ENCODE measurements around the gene PTAR1.

The PTAR1 gene

GRCh38 chr9:69748304-69748703 is 11.5 kb downstream of the PTAR1 start:
- no peak for DNase-seq

DNA sequence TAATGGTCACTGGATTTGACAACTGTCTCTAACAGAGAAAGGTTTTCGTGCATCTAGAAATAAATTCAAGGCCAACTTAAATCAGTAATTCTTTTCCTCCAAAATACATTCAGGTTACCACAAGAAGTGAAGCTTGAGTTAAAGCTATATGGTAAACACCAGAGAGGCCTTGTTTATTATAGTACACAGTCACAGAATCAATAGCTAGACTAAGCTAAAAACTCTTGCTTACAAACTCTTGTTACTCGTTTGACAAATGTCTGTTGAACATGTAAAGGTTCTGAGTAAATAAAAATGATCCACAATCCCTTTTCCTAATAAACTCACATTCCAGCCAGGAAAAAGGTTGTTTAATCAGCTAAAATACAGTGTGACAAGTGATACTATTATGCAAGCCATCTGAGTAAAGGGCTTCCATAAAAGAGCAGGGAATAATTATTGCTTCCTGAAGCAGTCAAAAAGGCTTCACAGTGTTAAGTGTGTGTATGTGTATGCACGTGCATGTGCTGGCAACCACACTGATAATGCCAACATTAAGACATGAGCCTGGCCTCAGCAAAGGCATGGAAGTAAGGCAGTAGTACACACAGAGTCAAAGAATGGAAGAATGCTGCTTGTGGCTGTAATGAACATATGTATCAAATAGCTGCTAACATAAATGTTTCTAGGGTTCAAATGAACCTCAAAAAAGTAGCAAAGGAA is 12.8 kb downstream of the PTAR1 start:
- DNase-seq: no peak

GRCh38 chr9:69745716-69746437 is 13.9 kb downstream of the PTAR1 start:
- no peak for DNase-seq

DNA sequence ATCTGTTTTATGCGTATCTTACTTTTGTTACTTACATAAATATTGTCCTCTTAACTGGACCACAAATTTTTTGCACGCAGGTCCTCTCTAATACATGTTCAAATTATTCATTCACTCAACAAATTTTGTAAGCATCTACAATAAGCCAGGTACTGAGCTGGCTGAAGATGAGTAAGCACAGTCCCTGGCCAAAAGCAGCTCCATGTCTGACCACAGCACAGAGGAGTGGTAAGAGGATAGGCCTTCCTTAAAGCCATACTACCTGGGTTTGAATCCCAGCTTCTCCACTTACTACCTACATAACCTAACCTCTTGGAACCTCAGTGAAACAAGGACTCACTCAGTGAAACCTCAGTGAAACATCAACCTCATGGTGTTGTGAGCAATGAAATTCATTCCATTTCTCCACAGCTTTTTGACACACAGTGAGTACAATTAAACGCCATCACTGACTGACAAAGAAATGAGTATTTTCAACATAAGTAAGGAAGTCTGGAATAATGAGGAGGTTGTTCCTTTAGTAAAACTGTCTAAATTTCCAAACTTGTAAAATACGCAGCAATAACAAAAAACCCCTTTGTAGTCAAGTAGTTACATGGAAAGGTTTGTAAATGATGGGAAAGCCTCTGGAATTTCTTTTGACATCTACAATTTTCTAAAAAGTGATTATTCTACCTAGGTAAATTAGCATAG is 15.0 kb downstream of the PTAR1 start:
- DNase-seq: no peak

DNA sequence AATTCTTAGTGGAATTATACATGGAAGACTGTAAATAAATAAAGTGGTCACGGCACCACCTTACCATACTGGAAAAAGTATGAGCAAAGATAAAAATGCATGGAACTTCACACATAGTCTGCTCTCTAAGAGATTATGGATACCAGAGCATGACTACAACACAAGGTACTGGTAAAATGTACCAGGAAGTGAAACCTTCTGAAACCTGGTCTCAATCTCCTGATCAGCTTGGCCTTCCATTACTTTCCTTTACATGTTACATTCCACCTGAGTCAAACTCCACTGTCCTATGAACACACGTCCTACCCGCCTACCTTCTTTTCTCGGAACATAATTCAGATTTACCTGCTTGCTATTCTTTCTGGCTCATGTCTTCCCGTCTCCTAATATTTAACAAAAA is 15.9 kb downstream of the PTAR1 start:
- no peak for DNase-seq

DNA sequence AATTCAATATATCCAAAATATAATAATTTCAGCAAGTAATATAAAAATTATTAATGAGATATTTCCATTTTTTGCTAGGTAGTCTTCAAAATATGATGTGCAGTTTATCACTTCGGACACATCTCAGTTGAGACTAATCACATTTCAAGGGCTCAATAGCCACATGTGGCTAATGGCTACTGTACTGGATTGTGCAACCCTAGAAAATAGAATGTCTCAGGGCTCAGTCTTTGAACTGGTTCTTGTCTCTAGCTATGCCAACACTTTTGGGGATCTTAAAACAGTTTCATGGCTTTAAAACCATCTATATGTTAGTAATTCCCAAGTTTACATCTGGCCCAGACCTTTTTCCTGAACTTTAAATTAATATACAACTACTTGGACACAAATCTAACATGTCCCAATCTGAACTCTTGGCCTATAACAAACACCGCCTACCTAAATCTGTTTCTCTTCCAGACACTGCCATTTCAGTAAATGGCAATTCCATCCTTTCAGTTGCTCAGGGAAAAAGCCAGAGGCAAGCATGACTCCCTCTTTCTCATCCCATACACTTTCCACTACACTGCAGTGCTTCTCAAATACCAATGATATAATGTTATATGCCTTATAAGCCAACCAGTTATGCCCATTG is 18.8 kb downstream of the PTAR1 start:
- DNase-seq: no peak

- no peak for DNase-seq
Observed at GRCh38 chr9:69731348-69731747, 28.5 kb downstream of the PTAR1 start.

DNA sequence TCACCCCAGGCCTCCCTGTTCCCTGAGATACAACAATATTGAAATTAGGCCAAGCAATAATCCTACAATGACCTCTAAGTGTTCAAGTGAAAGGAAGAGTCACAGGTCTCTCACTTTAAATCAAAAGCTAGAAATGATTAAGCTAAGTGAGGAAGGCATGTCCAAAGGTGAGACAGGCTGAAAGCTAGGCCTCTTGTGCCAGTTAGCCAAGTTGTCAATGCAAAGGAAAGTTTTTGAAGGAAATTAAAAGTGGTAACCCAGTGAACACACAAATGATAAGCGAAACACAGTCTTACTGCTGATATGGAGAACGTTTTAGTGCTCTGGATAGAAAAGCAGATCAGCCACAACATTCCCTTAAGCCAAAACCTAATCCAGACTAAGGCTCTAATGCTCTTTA is 39.8 kb downstream of the PTAR1 start:
- DNase-seq: no peak

DNA sequence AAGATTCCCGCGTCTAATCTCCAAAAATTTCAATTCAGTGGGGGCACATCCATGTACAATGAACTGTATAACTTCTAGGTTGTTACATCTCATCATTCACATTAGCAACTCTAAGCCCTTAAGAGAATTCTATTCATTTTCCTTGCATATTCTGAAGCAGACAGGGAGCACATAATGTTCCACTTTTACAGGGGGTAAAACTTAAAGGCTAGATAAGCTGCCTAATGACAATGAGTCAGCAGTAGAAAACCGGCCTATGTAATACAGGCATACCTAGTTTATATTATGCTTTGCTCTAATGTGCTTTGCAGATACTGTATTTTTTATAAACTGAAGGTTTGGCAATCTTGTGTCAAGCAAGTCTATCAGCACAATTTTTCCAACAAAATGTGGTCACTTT is 40.4 kb downstream of the PTAR1 start:
- no peak for DNase-seq

DNA sequence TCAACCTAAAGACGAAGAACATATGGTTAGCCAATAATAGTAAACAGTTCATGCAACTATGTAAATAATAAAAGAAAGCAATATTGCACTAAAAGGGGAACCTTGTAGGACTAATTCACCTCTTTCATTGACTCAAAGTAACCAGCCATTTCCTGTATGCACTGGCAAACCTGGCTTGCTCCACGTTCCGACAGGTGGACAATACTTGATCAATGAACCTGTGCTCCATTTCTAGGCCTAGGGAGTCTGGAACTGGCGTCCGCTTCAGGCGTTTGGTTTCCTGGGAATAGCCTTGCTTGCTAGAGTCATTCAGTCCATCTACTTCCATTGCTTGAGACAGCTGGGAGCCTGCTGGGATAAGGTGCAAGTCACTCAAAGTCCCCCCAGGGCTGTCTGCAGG is 41.6 kb downstream of the PTAR1 start:
- no peak for DNase-seq

DNA sequence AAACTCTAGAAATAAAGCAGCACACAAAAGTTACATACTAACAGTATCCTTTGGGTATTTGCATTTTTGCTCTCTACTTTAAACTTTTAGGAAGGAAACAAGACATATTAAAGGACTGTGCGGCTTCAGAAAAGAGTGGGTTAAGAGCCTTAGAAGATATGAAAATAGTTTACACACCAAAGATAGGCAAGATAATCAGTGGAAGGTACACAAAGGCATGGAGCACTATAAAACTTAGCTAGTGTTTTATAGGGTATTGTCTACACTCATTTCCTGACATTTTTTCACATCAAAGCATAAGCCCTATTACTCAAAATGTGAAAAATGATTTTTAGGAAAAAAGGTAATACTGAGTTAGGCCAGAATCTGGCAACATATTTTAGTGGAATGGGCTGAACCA is 44.0 kb downstream of the PTAR1 start:
- no peak for DNase-seq

DNA sequence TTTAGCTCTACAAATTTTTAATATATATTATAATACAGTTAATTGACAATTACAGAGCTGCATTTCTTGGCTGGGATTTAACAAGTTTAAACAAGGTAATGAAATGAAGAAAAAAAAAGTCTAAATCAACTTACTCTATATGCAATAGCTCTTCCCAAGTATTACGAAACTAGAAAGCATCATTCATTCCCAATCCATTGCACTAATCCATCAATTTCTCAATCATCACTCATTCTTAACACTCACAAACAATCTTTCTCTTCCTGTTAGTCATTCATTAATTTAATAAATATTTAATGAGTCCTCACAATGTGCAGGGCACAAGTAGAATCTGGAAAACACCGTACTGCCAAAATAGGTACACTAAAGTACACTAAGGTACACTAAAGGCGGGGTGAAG is 44.7 kb downstream of the PTAR1 start:
- DNase-seq: no peak

DNA sequence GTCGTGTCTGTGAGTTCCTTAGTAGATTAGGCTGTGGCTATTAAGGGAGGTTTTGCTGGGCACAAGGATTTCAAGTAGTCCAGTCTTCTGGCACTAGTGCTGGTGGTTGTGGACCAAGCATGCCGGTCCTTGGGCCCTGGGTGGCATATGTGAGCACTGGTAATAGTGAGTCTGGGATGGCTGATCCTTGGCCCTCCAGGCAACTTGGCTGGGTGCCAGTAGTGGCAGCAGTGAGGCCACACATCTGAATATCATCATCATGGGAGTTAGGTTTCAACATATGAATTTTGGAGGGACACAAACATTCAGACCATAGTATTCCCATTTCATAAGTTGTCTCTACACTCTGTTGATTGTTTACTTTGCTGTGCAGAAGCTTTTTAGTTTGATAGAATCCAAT is 62.3 kb downstream of the PTAR1 start:
- no peak for DNase-seq

DNA sequence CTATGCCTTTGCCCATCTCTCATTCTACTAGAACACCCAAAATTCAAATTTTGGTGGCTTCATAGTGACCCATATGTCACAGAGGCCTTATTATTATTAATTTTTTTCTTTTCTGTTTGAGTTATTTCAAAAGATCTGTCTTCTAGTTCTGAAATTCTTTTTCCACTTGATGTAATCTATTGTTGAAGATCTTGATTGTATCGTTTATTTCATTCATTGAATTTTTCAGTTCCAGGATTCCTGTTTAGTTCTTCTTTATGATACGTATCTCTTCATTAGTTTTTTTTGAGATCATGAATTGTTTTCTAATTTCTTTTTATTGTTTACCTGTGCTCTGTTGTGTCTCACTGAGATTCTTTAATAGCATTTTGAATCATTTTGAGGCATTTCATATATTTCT is 63.0 kb downstream of the PTAR1 start:
- no peak for DNase-seq

DNA sequence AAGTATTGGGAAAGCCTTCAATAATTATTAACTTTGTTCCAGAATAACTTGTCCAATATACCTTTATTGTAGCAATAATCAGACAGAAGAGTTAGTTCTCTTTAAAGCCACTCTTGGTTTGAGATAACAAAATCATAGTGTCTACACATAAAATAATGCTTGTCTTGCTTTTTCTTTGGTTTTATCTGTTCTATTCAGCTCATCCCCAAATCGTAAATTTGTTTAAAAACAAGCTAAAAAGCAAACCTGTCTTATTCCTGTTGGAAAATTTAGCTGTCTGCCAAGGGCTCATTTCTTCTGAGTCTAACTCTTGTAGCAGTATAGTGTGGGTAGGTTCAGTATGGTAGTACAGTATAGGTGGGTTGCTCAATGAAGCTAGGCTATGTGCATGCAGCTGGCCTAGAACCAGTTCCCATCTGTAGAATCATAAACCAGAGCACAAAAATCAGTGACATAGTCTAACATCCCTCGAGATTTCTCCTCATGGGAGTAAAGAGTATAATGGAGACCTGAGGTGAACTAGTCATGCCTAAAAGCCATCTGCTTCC is 69.7 kb downstream of the PTAR1 start:
- no peak for DNase-seq

DNA sequence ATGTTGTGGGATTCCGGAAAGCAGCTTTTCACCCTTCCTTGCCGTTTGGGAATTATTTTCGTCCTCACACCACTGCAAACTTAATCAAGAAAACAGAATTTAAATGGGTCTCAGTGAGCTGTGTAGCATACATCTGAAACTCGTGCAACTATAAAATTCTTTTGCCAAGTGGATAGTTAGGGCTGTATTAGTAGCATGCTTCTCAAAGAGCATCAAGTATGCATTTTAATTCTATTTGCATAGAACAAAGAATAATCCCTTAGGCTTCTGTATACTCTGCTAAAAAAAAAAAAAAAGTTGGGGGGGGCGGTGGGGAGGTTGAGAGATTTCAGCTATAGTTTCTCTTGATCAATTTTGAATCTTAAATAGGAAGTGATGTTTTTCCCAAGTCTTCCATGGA is 75.9 kb downstream of the PTAR1 start:
- no peak for DNase-seq

DNA sequence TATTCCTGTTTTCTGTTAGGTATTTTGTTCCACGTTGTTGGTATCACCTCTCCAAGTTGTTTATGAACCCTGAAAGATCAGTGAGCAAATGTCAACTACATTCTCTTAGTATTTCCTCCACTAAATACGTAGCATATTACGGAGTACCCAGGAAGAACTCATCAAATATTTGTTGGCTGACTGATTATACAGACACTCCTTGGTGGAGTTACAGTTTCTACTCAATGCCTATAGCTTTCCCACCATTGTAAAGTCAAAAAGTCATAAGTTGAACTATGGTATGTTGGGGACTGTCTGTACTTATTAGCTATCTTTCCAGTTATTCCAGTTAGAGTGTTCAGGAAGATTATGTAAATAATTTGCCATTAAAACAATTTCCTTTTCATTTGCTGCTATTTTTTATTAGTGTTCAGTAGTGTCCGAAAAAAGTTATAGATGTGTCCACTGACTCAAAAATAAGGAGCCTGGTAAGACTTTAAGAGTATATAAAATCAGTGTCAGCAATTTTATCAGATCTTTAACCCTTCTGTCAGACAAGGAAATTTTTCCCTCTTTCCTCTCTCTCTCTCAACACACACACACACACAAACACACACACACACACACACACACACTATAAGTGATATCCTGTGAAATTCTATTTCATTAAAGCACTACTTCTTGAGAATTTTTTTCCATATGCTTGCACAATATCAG is 80.8 kb downstream of the PTAR1 start:
- DNase-seq: no peak

DNA sequence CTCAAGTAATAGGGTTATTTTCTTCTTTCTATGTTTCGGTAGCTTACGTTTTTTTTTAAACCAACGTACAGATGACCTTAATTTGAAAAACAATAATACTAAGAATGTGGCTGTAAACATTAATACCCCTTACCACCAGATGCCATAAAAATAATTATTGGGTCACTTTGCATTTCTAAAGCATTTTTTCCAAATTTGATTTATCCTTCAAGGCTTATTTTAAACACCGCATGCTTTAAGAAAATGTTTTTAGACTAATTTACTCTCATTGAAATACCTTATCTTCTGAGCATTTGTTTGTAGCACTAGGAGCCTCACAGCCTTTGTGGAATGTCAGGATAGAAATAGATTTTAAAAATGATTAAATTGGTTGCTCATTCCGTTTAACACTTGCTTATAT is 81.9 kb downstream of the PTAR1 start:
- no peak for DNase-seq

DNA sequence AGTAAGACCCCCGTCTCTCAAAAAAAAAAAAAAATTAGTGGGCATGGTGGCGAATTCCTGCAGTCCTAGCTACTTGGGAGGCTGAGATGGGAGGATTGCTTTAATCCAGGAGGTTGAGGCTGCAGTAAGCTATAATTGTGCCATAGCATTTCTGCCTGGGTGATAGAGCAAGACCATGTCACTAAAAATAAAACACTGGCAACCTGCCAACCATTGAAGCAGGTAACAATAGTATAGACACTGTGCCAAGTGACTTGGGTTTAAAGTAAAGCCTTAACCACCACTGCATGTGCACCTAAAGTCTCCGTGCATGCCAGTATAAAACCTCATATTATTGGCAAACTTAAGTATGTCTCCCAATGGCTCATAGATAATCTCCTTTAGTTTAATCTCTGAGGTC is 84.2 kb downstream of the PTAR1 start:
- DNase-seq: no peak

DNA sequence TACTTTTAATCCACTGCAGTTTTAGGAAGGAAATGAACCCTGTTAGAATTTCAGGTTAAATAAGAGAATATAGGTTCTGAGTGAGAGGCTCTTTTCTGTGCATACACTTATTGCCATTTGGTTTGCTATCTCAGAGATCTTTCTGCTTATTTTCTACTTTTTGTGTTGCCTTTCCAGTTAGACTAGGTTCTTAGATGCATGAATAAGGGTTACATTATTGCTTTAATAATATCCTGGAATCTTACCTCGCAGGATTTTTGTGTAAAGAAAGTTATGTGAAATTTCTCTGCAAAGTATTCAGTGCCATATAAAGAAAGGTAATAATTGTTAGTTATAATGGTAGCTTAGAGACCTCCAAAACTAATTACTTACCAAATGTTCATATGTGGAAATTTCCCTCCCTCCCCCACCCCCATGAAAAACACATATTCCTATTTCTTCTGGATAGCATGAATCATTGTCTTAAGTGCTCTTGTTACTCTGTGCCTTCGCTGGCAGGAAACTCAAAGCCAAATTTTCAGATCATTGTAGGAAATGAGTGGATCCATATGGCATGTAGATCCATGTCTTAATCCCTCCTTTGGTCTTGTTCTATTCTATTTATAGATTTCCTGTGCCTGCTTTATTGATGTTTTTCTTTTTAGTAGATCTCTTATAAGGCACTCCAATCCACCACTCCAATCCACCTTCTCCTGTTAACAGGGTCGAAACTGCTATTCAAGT is 84.9 kb downstream of the PTAR1 start:
- no peak for DNase-seq

DNA sequence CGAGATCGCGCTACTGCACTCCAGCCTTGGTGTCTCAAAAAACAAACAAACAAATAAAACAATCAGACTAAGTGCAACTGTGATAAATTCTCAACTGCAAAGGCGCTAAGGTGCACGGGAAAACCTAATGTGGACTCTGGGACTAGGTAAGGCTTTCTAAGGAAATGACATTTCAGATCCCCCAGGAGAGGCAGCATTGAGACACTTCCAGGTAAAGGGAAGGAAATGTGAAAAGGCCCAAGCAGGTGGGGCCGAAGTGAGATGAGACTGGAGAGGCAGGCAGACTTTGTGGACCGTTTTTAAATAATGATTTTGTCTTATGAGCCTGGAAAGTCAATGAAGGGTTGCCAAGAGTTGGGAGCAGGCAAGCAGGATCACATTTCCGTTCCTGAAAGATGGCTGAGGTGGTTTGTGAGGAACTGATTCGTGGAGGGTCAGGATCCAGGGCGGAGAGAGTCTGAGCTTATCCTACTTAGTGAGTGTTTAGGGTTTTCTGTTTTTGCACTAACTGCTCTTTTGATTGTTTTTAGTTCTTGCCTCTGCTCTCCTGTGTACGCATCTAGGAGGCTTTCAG is 85.6 kb downstream of the PTAR1 start:
- no peak for DNase-seq

DNA sequence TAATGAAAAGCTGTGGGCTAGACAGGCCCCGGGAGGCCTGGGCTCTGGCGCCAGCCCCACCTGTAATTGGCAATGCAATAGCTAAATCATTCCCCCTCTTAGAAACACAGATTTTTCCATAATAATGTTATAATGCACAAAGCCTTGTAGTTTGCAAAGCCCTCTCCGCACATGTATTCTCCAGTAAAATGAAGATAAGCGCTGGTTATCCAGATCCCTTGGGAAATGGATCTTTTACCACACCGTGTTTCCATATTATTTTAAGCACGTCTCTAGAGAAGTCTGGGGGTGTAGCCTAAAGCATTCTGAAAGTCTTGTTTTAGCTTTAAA is 86.5 kb downstream of the PTAR1 start:
- DNase-seq: no peak
